DOHH2 (cell line): ENCODE measurements around the gene KCNK17.

Experiments used
- EZH2phosphoT487 ChIP-seq: fragments of 200-600 bp; sonication (generic); IDR thresholded peaks from 2 replicates; pipeline ENCODE4 v1.6.1; 2017; ENCODE audit warnings: borderline replicate concordance, mild to moderate bottlenecking, antibody characterized with exemption, low read length, moderate library complexity, mixed read lengths
- TF ChIP-seq, protein P1 (sequence below): fragments of 200-600 bp; sonication (generic); IDR thresholded peaks from one replicate; pipeline ENCODE4 v1.5.1; 2014; ENCODE audit warnings: antibody characterized with exemption, mild to moderate bottlenecking, low read depth, low read length; ENCODE audit not compliant: poor library complexity, severe bottlenecking

DNA sequence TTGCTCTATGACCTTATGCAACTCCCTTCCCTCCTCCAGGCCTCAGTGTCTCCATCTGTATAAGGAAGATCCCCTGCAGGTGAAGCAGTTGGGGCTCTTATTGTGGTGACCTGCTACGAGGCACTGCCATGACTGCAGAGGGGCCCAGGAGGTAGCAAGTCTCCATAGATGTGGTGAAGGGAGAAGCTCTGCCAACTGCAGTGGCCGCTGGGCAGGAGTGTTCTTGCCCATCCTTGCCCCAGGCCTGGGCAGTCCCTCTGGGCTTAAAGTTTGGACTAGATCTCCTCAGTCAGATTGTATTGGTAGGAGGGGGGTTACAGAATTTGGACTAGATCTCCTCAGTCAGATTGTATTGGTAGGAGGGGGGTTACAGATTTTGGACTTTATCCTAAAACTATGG lies 12.2 kb downstream of the KCNK17 start:
- TF ChIP-seq, protein P1, sequence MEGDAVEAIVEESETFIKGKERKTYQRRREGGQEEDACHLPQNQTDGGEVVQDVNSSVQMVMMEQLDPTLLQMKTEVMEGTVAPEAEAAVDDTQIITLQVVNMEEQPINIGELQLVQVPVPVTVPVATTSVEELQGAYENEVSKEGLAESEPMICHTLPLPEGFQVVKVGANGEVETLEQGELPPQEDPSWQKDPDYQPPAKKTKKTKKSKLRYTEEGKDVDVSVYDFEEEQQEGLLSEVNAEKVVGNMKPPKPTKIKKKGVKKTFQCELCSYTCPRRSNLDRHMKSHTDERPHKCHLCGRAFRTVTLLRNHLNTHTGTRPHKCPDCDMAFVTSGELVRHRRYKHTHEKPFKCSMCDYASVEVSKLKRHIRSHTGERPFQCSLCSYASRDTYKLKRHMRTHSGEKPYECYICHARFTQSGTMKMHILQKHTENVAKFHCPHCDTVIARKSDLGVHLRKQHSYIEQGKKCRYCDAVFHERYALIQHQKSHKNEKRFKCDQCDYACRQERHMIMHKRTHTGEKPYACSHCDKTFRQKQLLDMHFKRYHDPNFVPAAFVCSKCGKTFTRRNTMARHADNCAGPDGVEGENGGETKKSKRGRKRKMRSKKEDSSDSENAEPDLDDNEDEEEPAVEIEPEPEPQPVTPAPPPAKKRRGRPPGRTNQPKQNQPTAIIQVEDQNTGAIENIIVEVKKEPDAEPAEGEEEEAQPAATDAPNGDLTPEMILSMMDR: no peak
- no peak for TF ChIP-seq EZH2phosphoT487
